SK-N-SH (cell line): ENCODE data around the gene RNF167. TPM values are rescaled to one million over a fixed set of nuclear protein-coding genes. Genes with fewer than 3 reads are reported as not detected.

Experiments
- CTCF ChIA-PET: fragments of 300-600, 350-600 bp; formaldehyde crosslinking; extraction: SDS; loops from one replicate; lab custom pipeline; 2021; lab: Yijun Ruan, JAX
- POLR2A ChIA-PET: fragments of 350-600 bp; sonication (Branson Sonifier 250); formaldehyde crosslinking; extraction: SDS; loops from one replicate; lab custom pipeline; 2020; ENCODE audit warnings: antibody characterized with exemption, inconsistent platforms; lab: Yijun Ruan, JAX
- DNase-seq: peaks from one replicate; pipeline ENCODE4 v3.0.0; 2012
- H2AFZ ChIP-seq: fragments of 200-600 bp; sonication (generic); 2 replicates; pipeline ENCODE4 v1.8.1; 2016; ENCODE audit warnings: antibody characterized with exemption, mild to moderate bottlenecking, low read depth
- H3F3A ChIP-seq: fragments of 200-600 bp; sonication (generic); replicated peaks from 2 replicates; pipeline ENCODE3; 2016; ENCODE audit warnings: antibody characterized with exemption, mild to moderate bottlenecking; ENCODE audit not compliant: insufficient read depth
- H3K27ac ChIP-seq, 2 experiments: fragments of 200-500 bp in 1 of 2; fragments of 200-600 bp in 1 of 2; sonication (Bioruptor generic) in 1 of 2; sonication (generic), shearing (Covaris generic) in 1 of 2; 2 replicates each; pipeline versions ENCODE4 v1.5.1 to v1.6.1; 2014 to 2016; ENCODE audit warnings: low read depth in 2 of 2, inconsistent platforms in 1 of 2, low read length in 1 of 2, mild to moderate bottlenecking in 1 of 2, mixed read lengths in 1 of 2
- H3K27me3 ChIP-seq: fragments of 200-600 bp; sonication (generic), shearing (Covaris generic); 2 replicates; pipeline ENCODE4 v1.6.1; 2016; ENCODE audit warnings: mixed run types; ENCODE audit not compliant: insufficient read depth
- H3K36me3 ChIP-seq, 2 experiments: fragments of 200-500 bp in 1 of 2; fragments of 200-600 bp in 1 of 2; sonication (Bioruptor generic) in 1 of 2; sonication (generic) in 1 of 2; replicated peaks in 1 of 2; 2 replicates each; pipeline versions ENCODE3 to v1.5.1; 2014 to 2016; ENCODE audit warnings: low read length in 1 of 2, mild to moderate bottlenecking in 1 of 2; ENCODE audit not compliant: insufficient read depth in 2 of 2, control insufficient read depth in 1 of 2
- H3K4me1 ChIP-seq, 2 experiments: fragments of 200-500 bp in 1 of 2; fragments of 200-600 bp in 1 of 2; sonication (Bioruptor generic) in 1 of 2; sonication (generic), shearing (Covaris generic) in 1 of 2; 2 replicates each; pipeline versions ENCODE4 v1.5.1 to v1.6.1; 2014 to 2016; ENCODE audit warnings: low read depth in 1 of 2, low read length in 1 of 2, mixed run types in 1 of 2; ENCODE audit not compliant: insufficient read depth in 2 of 2, control insufficient read depth in 1 of 2
- H3K4me2 ChIP-seq: fragments of 200-600 bp; sonication (generic), shearing (Covaris generic); 2 replicates; pipeline ENCODE4 v1.6.1; 2017; ENCODE audit warnings: mixed run types
- H3K4me3 ChIP-seq, 2 experiments: fragments of 200-500 bp in 1 of 2; fragments of 200-600 bp in 1 of 2; sonication (Bioruptor generic) in 1 of 2; sonication (generic), shearing (Covaris generic) in 1 of 2; 2 replicates each; pipeline versions ENCODE4 v1.5.1 to v1.8.1; 2014 to 2016; ENCODE audit warnings: low read depth in 2 of 2, inconsistent platforms in 1 of 2, low read length in 1 of 2, mild to moderate bottlenecking in 1 of 2, mixed read lengths in 1 of 2, moderate library complexity in 1 of 2
- H3K79me2 ChIP-seq: fragments of 200-600 bp; sonication (generic); 2 replicates; pipeline ENCODE4 v1.8.1; 2017; ENCODE audit warnings: mild to moderate bottlenecking; ENCODE audit not compliant: insufficient read depth
- H3K9ac ChIP-seq: fragments of 200-600 bp; sonication (generic); 2 replicates; pipeline ENCODE4 v1.6.1; 2017; ENCODE audit warnings: mixed run types
- H3K9me2 ChIP-seq: fragments of 200-600 bp; sonication (generic); 2 replicates; pipeline ENCODE4 v1.6.1; 2017; ENCODE audit warnings: mixed run types
- H3K9me3 ChIP-seq: fragments of 200-600 bp; sonication (generic); 2 replicates; pipeline ENCODE4 v1.6.1; 2017; ENCODE audit warnings: mixed run types, mild to moderate bottlenecking, moderate library complexity
- H4K20me1 ChIP-seq: fragments of 200-600 bp; sonication (generic); 2 replicates; pipeline ENCODE4 v1.6.1; 2017; ENCODE audit warnings: mild to moderate bottlenecking, mixed run types; ENCODE audit not compliant: insufficient read depth
- FOSL2 ChIP-seq: IDR thresholded peaks from 2 replicates; pipeline ENCODE4 v1.4.0; 2012; ENCODE audit warnings: low read depth, mild to moderate bottlenecking, moderate library complexity, borderline replicate concordance
- FOXJ3 ChIP-seq: sonication (generic); formaldehyde crosslinking; IDR thresholded peaks from 2 replicates; pipeline ENCODE4 v1.5.1; 2020; ENCODE audit warnings: mild to moderate bottlenecking, missing genetic modification reagents
- FOXM1 ChIP-seq: IDR thresholded peaks from 2 replicates; pipeline ENCODE4 v1.4.0; 2012; ENCODE audit warnings: low read depth, mild to moderate bottlenecking
- GABPA ChIP-seq: IDR thresholded peaks from 2 replicates; pipeline ENCODE4 v1.4.0; 2012; ENCODE audit warnings: low read depth, mild to moderate bottlenecking
- GATA2 ChIP-seq: sonication (generic); formaldehyde crosslinking; IDR thresholded peaks from 2 replicates; pipeline ENCODE4 v1.5.0; 2020; ENCODE audit warnings: mild to moderate bottlenecking, missing genetic modification reagents
- JUND ChIP-seq: IDR thresholded peaks from 2 replicates; pipeline ENCODE4 v1.4.0; 2012
- MAX ChIP-seq: IDR thresholded peaks from 2 replicates; pipeline ENCODE4 v1.4.0; 2012; ENCODE audit warnings: low read depth
- MXI1 ChIP-seq: IDR thresholded peaks from 2 replicates; pipeline ENCODE4 v1.6.1; 2012; ENCODE audit warnings: mild to moderate bottlenecking, low read depth, low read length, improper control_type of control experiment
- NRF1 ChIP-seq: IDR thresholded peaks from 2 replicates; pipeline ENCODE4 v1.6.1; 2012; ENCODE audit warnings: low read depth, mild to moderate bottlenecking, low read length
- RCOR1 ChIP-seq: fragments of 150-350 bp; IDR thresholded peaks from 2 replicates; pipeline ENCODE4 v1.6.1; 2017; ENCODE audit warnings: antibody characterized with exemption, low read length
- RXRA ChIP-seq: IDR thresholded peaks from 2 replicates; pipeline ENCODE4 v1.4.0; 2012; ENCODE audit warnings: low read depth, mild to moderate bottlenecking, borderline replicate concordance
- SIN3A ChIP-seq: IDR thresholded peaks from 2 replicates; pipeline ENCODE4 v1.6.1; 2012; ENCODE audit warnings: low read depth, mild to moderate bottlenecking, low read length, moderate library complexity, borderline replicate concordance
- SMC3 ChIP-seq: IDR thresholded peaks from 2 replicates; pipeline ENCODE4 v1.6.1; 2012; ENCODE audit warnings: low read depth, low read length, improper control_type of control experiment
- TAF1 ChIP-seq: IDR thresholded peaks from 2 replicates; pipeline ENCODE4 v1.6.1; 2012; ENCODE audit warnings: low read depth, mild to moderate bottlenecking, low read length, moderate library complexity, borderline replicate concordance
- TCF12 ChIP-seq: IDR thresholded peaks from 2 replicates; pipeline ENCODE4 v1.4.0; 2012
- USF1 ChIP-seq: IDR thresholded peaks from 2 replicates; pipeline ENCODE4 v1.4.0; 2012; ENCODE audit warnings: low read depth, borderline replicate concordance
- USF2 ChIP-seq: fragments of 150-350 bp; IDR thresholded peaks from 2 replicates; pipeline ENCODE4 v1.6.1; 2017; ENCODE audit warnings: antibody characterized with exemption, low read length, low read depth, borderline replicate concordance
- ZBTB33 ChIP-seq: IDR thresholded peaks from 2 replicates; pipeline ENCODE4 v1.4.0; 2012; ENCODE audit warnings: low read depth, borderline replicate concordance
- WGBS: methylation state at CpG from one replicate; pipeline ENCODE4 v1.1.6; 2017; ENCODE audit warnings: low lambda C conversion rate; 5-methylcytosine and 5-hydroxymethylcytosine counted together
- polyA plus RNA-seq, 3 experiments: library from polyadenylated mRNA; depleted of rRNA; stranded (reverse); fragments of >200 nt; gene quantifications; 2 replicates each; pipeline ENCODE4 v1.2.3, GENCODE V29; 2012

Gene RNF167
- polyA plus RNA-seq, 1 of the 3 experiments (the other 2 are of a cell fraction) = 115 TPM

- Histone ChIP-seq H3K4me1 (peaks cover 0 to 10% of the 10 kb centered on the region in 2 experiments; a peak in 1 of 4 replicates), H3K4me2 (no peak within 1 kb of the TSS), H3K9me2 (no peaks in the 10 kb centered on the region), H3K9me3 (no peaks in the 10 kb centered on the region), H3K4me3 (no peak within 1 kb of the TSS), H3K36me3 (peaks cover 0 to 32% of the 10 kb centered on the region in 2 experiments), H3K79me2 (no peaks in the 10 kb centered on the region), H2AFZ (no peak within 1 kb of the TSS), H3K27ac (no peak within 1 kb of the TSS), H3K27me3 (no peaks in the 10 kb centered on the region), H4K20me1 (no peaks in the 10 kb centered on the region), H3F3A (no peaks in the 10 kb centered on the region), H3K9ac (no peak within 1 kb of the TSS)
- 98% methylated on average over 56 of the region's 60 CpGs for WGBS
- ChIA-PET POLR2A (no interaction called here), CTCF (interaction anchor here (1.0 to 6.5 kb wide), 6 partner anchors 10 to 111 kb away, joined by 3 to 47 read pairs (median 10); partner anchors contain the start of genes GLTPD2, RNF167, SLC25A11 and VMO1)
- TF ChIP-seq SMC3 (no peak), RCOR1 (no peak), GABPA (no peak), JUND (no peak), NRF1 (no peak), MAX (no peak)
- no peak for DNase-seq
These were observed 40.5 kb upstream of the RNF167 start, which contains the start of gene C17orf107 for GRCh38 chr17:4899341-4900230. Gene C17orf107 (plus strand): TSS chr17:4899536. CDS start chr17:4899763, 227 bp downstream.

GRCh38 chr17:4900231-4901107 is 39.6 kb upstream of the RNF167 start:
- no peaks in the 10 kb centered on the region for H3K27me3 ChIP-seq
- TF ChIP-seq FOXM1 = no peak
- TF ChIP-seq MAX = no peak
- TF ChIP-seq GATA2 (CRISPR knock-in tag) = no peak
- no peak for TF ChIP-seq ZBTB33
- no peak for TF ChIP-seq USF2
- no peak for TF ChIP-seq TAF1
- TF ChIP-seq TCF12 = no peak
- no peak for TF ChIP-seq FOXJ3
- no peak for TF ChIP-seq MXI1
- no peak for TF ChIP-seq FOSL2
- no peak for TF ChIP-seq RXRA
- TF ChIP-seq USF1 = no peak
- TF ChIP-seq SIN3A = no peak
- TF ChIP-seq, all 33 proteins: peak for 0
- H3K4me1 ChIP-seq = peaks cover 0 to 10% of the 10 kb centered on the region in 2 experiments; a peak in 1 of 4 replicates
- no peaks in the 10 kb centered on the region for H3F3A ChIP-seq
- H2AFZ ChIP-seq = no peak overlapping the region
- no peak for DNase-seq
- H3K27ac ChIP-seq = no peak overlapping the region
- H3K4me2 ChIP-seq = no peak overlapping the region
- H3K9me2 ChIP-seq = no peaks in the 10 kb centered on the region
- no peaks in the 10 kb centered on the region for H3K9me3 ChIP-seq
- CTCF ChIA-PET = interaction anchor here (1.1 to 6.5 kb wide), 5 partner anchors 9 to 112 kb away, joined by 3 to 47 read pairs (median 15); partner anchors contain the start of genes GLTPD2, RNF167, SLC25A11 and VMO1
- 94% methylated on average over 36 of the region's 65 CpGs for WGBS
- H3K4me3 ChIP-seq = no peak overlapping the region
- POLR2A ChIA-PET = no interaction called here
- H3K9ac ChIP-seq = no peak overlapping the region
- no peaks in the 10 kb centered on the region for H4K20me1 ChIP-seq
- no peaks in the 10 kb centered on the region for H3K79me2 ChIP-seq
- peaks cover 0 to 25% of the 10 kb centered on the region in 2 experiments for H3K36me3 ChIP-seq
